GM18870 (cell line): Measurements from ENCODE around the gene H3-3A.

Source experiments
- ATAC-seq: cut with Tn5 transposase; IDR thresholded peaks from one replicate; pipeline ENCODE4 v1.9.1; 2021; ENCODE audit warnings: moderate library complexity; ENCODE audit not compliant: unreplicated experiment

Gene H3-3A

DNA sequence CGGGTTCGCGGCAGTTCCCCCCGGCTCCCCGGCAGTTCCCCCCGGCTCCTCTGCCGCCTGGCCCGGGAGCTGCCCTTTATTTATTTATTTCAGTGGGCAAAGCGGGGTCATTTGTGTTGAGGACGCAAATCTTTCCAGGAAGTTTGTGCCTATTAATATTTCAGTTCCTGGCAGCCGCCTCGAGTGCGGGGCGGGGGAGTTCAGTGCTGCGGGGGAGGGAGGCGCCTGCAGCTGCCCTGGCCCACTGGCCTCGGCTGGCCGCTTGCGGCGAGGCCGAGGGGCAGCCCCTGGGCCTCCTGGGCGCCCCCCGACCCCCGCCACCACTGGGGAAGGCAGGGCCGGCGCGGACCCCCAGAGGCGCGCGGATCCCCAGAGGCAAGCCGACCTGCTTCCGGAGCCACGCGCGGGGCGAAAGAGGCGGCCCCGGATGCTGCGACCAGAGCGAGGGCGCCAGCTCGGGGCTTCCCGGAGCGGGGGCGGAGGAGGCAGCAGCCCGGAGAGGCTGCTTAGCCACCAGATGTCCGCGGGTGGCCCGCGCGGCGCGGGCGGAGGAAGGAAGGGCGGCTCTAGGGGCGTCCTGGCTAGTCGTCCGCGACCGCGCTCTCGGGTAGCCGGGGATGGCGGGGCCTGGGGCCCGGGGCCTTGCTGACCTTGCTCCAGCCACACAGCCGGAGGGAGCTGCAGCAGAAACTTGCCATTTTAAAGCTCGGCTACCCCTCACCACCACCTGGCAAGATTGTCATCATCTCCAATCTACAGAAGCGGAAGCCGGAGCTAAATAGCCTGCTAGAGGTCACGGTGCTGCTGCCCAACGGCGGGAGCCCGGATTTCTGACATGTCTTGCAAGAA is 48.0 kb downstream of the H3-3A start:
- peak; percentile 42 for ATAC-seq

DNA sequence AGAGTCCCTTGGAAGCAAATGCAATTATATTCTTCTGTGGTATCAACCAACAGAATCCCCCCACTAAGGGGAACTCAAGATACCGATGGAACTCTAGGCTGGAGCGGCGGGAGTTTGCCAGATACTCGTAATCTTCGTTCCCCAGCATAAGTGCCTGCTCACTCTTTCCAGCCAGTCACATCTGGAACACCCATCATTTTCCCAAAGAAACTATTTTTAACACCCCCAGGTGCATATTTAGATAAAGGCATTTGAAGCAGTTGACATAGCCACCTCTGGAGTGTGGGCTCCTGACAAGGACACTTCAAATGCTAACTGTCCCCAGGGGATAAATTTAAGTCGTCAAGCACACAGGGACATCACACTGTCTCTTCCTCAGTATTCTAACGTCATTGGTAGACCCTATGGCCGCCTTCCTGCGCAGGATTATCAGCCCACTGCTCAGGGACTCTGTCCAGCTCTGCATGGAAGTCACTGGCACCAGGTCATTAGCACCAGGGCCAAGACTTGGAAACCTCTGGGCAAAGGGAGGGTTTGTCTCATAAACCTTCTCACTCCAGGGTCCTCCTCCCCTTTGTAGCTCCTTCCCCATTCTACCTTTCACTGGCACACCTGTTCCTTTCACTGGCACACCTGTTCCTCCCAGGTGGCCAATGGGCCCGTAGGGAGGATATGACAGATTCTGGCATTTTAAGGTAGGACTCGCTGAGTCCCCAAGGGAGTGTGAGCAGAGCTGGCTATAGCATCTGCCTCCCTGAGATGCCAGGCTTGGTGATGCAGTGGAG is 48.8 kb downstream of the H3-3A start:
- ATAC-seq, result no peak

DNA sequence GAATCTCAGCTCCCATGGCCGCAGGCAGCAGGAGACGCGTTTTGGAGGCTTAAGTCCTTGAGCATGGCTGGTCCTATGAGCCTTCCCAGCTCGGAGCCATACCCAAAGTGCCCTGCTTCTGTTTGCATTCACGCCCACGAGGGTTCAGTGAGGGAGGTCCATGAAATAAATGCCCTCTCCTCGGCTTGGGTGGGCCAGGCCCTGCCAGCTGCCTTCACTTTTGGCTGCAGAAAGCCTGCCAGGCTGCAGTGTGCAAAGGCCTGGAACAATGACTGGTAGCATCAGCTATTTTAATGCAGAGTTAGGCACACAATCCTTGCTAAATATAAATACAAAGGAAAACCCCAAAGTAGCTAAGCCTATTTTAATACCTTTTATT is 49.4 kb downstream of the H3-3A start:
- ATAC-seq, result no peak

DNA sequence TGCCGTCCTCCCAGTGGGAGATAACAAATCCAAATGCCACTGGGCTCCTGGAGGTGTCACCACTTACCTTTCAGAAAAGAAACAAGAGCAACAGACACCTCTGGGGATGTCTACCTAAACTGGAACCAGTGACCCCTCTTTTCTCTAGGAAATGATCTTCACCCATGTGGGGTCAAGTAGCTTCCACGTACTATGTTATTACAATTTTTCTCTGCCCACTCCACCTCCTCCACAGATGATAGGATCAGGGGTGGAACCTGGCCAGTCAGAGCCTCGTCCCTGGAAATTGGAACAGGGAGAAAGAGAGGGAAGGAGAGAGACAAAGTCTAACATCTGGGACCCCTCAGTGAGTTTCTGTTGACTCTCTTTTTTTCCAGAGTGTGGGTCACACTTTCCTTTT is 50.1 kb downstream of the H3-3A start:
- ATAC-seq, result no peak

DNA sequence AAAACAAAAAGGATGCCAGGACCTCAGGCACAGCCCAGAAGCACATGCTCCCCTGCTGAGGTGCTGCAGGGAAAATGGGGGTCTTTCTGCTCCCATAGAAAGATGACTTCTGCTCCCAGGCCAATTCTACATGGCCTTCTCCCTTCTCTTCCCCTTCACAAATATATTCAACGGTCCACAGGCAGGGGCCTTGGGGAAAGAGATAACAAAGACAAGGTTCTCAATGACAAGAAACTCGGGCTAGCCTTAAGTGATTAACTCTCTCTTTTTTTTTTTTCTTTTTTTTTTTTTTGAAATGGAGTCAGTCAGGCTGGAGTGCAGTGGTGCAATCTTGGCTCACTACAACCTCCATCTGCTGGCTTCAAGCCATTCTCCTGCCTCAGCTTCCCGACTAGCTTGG is 54.2 kb downstream of the H3-3A start:
- no peak for ATAC-seq

DNA sequence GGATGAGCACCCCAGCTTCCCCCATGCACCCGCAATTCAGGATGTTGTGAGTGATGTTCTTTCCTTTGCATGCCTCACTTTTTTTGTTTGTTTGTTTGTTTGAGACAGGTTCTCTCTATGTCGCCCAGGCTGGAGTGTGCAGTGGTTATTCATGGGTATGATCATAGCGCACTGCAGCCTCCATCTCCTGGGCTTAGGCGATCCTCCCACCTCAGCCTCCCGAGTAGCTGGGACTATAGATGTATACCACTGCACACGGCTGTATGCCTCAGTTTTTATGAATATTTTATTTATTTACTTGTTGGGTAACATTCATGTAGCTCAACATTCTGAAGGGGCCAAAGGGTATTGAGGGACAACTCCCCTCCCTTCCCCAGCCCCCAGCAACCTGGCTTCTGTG is 54.8 kb downstream of the H3-3A start:
- ATAC-seq, result no peak

DNA sequence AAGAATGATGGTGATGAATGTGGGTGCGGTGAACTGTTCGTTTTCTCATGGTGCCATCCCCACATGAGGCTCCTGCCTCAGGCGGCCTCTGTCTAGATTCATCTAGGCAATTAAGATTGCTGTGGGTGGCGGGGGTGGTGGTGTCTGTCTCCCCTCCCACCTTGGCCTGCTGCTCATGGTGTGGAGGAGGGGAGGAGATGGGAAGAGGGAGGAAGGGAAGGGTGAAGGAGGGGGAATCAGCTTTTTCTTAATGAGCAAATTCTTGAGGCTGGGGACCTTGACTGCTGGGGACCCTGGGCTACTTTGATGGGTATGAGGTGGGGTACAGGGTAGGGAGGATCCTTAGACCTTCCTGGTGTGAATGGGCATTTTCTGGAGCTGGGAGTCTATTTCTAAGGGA is 55.8 kb downstream of the H3-3A start:
- no peak for ATAC-seq

DNA sequence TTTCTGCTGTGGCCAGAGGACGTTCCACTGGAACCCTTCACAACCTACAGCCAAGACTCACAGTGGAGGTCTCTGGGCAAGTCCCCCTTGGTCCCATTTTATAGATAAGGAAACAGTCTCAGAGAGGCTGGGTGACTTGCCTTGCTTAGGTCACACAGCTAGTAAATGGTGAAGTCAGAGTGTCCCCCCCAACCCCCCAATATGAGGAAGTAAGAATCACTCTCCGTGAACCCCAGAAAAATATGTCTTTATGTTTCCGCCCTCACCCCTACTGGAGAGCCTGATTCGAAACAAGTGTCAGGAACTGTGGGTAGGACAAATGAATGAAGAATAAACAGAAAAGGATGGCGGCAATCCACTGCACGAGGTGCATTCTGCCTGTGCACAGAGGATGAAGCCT is 56.7 kb downstream of the H3-3A start:
- no peak for ATAC-seq

DNA sequence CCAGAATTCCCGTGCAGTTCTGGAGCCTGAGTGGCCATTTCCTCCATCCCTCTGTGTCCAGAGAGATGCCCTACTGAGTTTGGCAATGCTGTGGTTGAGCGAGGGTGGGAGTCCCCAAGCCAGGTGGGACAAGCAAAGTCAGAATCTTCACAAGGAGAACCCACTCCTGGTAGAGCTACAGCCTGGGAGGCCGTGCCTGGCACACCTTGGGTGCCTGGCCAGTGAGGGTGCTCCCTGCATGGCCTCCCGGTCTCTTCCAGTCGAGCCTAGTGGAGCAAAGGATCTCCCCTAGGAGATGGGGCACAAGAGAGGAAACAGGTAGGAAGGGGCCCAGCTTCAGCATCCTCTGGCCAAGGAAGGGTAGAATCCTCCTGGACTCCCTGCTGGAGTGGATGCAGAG is 57.9 kb downstream of the H3-3A start:
- ATAC-seq, result no peak

DNA sequence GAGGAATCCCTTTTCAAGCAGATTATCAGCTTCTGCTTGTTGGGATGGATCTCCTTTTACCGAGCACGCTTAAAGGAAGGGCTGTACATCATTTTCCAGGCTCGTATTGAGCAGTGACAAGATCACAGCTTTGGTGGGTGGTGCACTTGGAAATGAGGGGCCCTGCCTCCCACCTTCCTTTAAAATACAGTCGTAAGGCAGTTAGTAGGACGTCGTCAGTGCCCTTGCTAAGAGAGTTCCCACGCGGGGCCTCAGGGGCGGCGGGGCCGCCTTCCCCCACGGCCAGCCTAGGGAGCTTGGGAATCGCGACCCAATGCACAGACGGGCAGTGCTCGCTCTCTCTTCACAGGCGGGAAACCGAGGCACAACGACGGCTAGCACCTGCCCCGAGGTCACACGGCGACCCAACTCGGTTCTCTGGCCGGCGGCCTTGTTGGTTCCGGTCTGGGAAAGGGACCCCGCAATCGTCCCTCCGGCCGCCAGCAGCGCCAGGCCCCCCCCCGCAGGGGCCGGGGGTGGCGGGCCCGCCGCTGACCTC is 58.6 kb downstream of the H3-3A start:
- no peak for ATAC-seq
